DND-41 (cell line): Measurements from ENCODE around the gene ADAMTS8.

ENCODE experiments used
- ATAC-seq: fragments of 200-7000 bp; cut with Tn5 transposase; 3 replicates; pipeline ENCODE4 v1.9.1; 2021; ENCODE audit warnings: low read depth; ENCODE audit not compliant: insufficient read depth
- DNase-seq: peaks from one replicate; pipeline ENCODE4 v3.0.0-alpha.2; 2020
- H2AFZ ChIP-seq: 2 replicates; pipeline ENCODE4 v1.6.0; 2012; ENCODE audit warnings: low read depth, low read length
- H3K27ac ChIP-seq: 2 replicates; pipeline ENCODE4 v1.5.1; 2012; ENCODE audit warnings: low read length, inconsistent platforms
- H3K27me3 ChIP-seq: fragments of 200-600 bp; sonication (generic); 2 replicates; pipeline ENCODE4 v1.6.0; 2012; ENCODE audit warnings: low read length, mild to moderate bottlenecking, inconsistent platforms; ENCODE audit not compliant: insufficient read depth, poor library complexity
- H3K36me3 ChIP-seq: 2 replicates; pipeline ENCODE4 v1.5.1; 2012; ENCODE audit warnings: low read length, inconsistent platforms; ENCODE audit not compliant: insufficient read depth
- H3K4me1 ChIP-seq: 2 replicates; pipeline ENCODE4 v1.5.1; 2012; ENCODE audit warnings: mild to moderate bottlenecking, low read length; ENCODE audit not compliant: insufficient read depth
- H3K4me2 ChIP-seq: 2 replicates; pipeline ENCODE4 v1.6.0; 2012; ENCODE audit warnings: mild to moderate bottlenecking, moderate library complexity, low read length, inconsistent platforms; ENCODE audit not compliant: insufficient read depth
- H3K4me3 ChIP-seq, 2 experiments: fragments of 200-600 bp in 1 of 2; shearing (Covaris generic) in 1 of 2; 2 replicates each; pipeline ENCODE4 v1.5.1; 2012 to 2016; ENCODE audit warnings: inconsistent platforms in 2 of 2, low read length in 2 of 2, mild to moderate bottlenecking in 2 of 2, low read depth in 1 of 2, moderate library complexity in 1 of 2
- H3K79me2 ChIP-seq: 2 replicates; pipeline ENCODE4 v1.6.0; 2012; ENCODE audit warnings: low read length, inconsistent platforms; ENCODE audit not compliant: insufficient read depth
- H3K9ac ChIP-seq: 2 replicates; pipeline ENCODE4 v1.6.0; 2012; ENCODE audit warnings: low read depth, mild to moderate bottlenecking, inconsistent platforms, low read length, moderate library complexity
- H3K9me3 ChIP-seq: 2 replicates; pipeline ENCODE4 v1.5.1; 2012; ENCODE audit warnings: low read length, moderate library complexity, mild to moderate bottlenecking, inconsistent platforms; ENCODE audit not compliant: insufficient read depth, severe bottlenecking
- H4K20me1 ChIP-seq: 2 replicates; pipeline ENCODE4 v1.6.0; 2012; ENCODE audit warnings: low read length; ENCODE audit not compliant: insufficient read depth
- EZH2 ChIP-seq: IDR thresholded peaks from 3 replicates; pipeline ENCODE4 v1.6.1; 2012; ENCODE audit warnings: borderline replicate concordance, low read depth, mild to moderate bottlenecking, moderate library complexity, low read length, inconsistent platforms; ENCODE audit not compliant: severe bottlenecking
- TF ChIP-seq, protein P1 (sequence below): IDR thresholded peaks from 2 replicates; pipeline ENCODE4 v1.5.1; 2012; ENCODE audit warnings: borderline replicate concordance, low read length, moderate library complexity, mild to moderate bottlenecking; ENCODE audit not compliant: poor library complexity, severe bottlenecking; ENCODE audit errors: extremely low read depth

The ADAMTS8 gene

DNA sequence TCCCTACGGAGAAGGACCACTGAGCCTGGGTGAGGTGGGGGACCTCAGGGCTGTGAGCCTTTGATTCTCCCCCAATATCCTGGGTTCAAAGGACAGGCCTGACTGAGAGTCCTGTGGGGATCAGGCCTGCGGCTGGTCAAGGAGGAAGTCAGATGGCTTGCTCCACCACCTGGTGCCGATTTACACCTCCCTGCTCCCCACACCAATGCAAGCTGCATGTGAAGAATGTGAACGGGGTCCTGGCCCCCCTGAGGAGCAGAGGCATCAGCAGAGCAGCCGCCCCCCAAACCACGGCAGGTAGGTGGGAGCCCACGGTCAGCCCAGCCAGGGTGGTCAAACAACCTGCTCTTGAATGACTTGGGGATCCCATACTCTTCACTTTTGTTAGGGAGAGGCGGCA lies 6.7 kb downstream of the ADAMTS8 start:
- Histone ChIP-seq H3K4me2 (no peak overlapping the region), H3K79me2 (no peaks in the 10 kb centered on the region), H3K4me1 (no peaks in the 10 kb centered on the region), H3K4me3 (no peak overlapping the region), H2AFZ (no peak overlapping the region), H3K27ac (no peak overlapping the region), H3K27me3 (peaks cover 23% of the 10 kb centered on the region), H3K36me3 (no peaks in the 10 kb centered on the region), H4K20me1 (peaks cover 2% of the 10 kb centered on the region; the same call in 1 of the 2 replicates), H3K9me3 (no peaks in the 10 kb centered on the region), H3K9ac (no peak overlapping the region)
- ATAC-seq (no peak), DNase-seq (no peak)
- TF ChIP-seq EZH2, result no peak
- TF ChIP-seq, protein P1, sequence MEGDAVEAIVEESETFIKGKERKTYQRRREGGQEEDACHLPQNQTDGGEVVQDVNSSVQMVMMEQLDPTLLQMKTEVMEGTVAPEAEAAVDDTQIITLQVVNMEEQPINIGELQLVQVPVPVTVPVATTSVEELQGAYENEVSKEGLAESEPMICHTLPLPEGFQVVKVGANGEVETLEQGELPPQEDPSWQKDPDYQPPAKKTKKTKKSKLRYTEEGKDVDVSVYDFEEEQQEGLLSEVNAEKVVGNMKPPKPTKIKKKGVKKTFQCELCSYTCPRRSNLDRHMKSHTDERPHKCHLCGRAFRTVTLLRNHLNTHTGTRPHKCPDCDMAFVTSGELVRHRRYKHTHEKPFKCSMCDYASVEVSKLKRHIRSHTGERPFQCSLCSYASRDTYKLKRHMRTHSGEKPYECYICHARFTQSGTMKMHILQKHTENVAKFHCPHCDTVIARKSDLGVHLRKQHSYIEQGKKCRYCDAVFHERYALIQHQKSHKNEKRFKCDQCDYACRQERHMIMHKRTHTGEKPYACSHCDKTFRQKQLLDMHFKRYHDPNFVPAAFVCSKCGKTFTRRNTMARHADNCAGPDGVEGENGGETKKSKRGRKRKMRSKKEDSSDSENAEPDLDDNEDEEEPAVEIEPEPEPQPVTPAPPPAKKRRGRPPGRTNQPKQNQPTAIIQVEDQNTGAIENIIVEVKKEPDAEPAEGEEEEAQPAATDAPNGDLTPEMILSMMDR, result no peak

DNA sequence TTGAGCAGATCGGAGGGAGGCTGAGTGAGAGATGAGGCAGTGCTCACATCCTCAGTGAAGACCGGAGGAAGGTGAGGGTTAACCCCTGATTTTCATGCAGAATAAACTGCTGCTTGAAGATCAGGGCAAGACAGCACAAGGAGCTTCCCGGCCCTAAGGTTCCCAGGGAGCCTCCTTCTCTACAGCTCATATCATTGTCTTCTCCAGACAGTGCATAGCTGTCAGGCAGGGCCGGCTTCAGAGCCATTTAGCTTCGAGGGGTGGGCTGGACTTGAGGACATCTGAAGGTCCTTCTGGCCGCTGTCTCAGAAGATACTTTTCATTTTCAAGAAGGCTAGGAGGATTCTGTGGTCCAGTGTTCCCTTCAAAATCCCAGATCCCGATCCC lies 7.2 kb downstream of the ADAMTS8 start:
- peaks cover 23% of the 10 kb centered on the region for H3K27me3 ChIP-seq
- no peak overlapping the region for H3K4me3 ChIP-seq
- H4K20me1 ChIP-seq, result peaks cover 2% of the 10 kb centered on the region; the same call in 1 of the 2 replicates
- DNase-seq (no peak), ATAC-seq (no peak)
- H3K4me2 ChIP-seq, result no peak overlapping the region
- H3K36me3 ChIP-seq, result no peaks in the 10 kb centered on the region
- no peaks in the 10 kb centered on the region for H3K4me1 ChIP-seq
- TF ChIP-seq, protein P1, result no peak
- no peak for TF ChIP-seq EZH2
- no peak overlapping the region for H3K9ac ChIP-seq
- H3K79me2 ChIP-seq, result no peaks in the 10 kb centered on the region
- no peak overlapping the region for H2AFZ ChIP-seq
- H3K9me3 ChIP-seq, result no peaks in the 10 kb centered on the region
- no peak overlapping the region for H3K27ac ChIP-seq

DNA sequence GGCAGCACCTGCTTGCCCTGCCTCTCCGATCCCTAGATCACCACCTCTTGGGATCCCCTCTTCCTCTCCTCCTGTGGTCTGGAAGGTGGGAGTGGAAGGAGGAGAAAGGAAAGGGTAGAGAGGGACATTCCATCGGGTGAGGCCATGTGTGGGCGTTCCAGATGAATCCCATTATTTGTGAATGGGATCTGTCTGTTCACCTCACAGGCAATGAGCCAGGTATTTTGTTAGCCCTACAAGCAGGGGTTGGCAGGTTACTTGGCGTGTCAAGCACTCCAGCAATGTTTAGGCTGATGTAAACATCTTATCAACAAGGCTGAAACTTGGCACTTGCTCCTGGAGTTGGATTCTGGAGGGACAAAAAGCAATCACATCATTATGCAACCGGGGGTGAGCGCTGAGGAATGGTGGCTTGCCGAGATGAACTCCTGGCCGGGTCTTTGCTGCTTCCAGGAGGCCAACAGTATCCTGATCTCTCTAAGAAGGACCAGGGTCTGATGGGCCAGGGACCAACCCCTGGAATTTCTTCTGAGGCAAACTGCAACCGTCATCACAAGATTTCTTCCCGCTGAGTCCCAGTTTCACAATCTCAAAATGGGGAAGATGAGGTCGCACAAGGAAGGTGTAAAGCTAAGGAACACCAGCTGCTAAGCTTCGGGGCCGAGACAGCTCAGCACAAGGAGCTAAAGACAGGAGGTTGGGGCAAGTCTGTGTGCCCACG lies 7.8 kb downstream of the ADAMTS8 start:
- no peak for DNase-seq
- H3K4me3 ChIP-seq, result no peak overlapping the region
- H4K20me1 ChIP-seq, result peaks cover 2% of the 10 kb centered on the region; the same call in 1 of the 2 replicates
- H3K27me3 ChIP-seq, result peaks cover 19% of the 10 kb centered on the region
- ATAC-seq, result no peak
- H3K79me2 ChIP-seq, result no peaks in the 10 kb centered on the region
- no peak overlapping the region for H3K4me2 ChIP-seq
- H3K9ac ChIP-seq, result no peak overlapping the region
- no peaks in the 10 kb centered on the region for H3K4me1 ChIP-seq
- TF ChIP-seq, protein P1, result no peak
- no peak for TF ChIP-seq EZH2
- no peaks in the 10 kb centered on the region for H3K36me3 ChIP-seq
- no peaks in the 10 kb centered on the region for H3K9me3 ChIP-seq
- H3K27ac ChIP-seq, result no peak overlapping the region
- no peak overlapping the region for H2AFZ ChIP-seq
